GM21717 (cell line): ENCODE results near the gene MDP1.
A peak's percentile ranks its signal among the peaks of the same experiment; 100 is the strongest.
"Not testable (repeated sequence)": the region's sequence is repeated elsewhere in the genome, so short reads cannot be mapped to it uniquely, and the experiment has no call there.

ENCODE experiments used
- ATAC-seq: cut with Tn5 transposase; IDR thresholded peaks from one replicate; pipeline ENCODE4 v1.9.1; 2021; ENCODE audit warnings: mild to moderate bottlenecking, moderate library complexity; ENCODE audit not compliant: unreplicated experiment

MDP1 gene

DNA sequence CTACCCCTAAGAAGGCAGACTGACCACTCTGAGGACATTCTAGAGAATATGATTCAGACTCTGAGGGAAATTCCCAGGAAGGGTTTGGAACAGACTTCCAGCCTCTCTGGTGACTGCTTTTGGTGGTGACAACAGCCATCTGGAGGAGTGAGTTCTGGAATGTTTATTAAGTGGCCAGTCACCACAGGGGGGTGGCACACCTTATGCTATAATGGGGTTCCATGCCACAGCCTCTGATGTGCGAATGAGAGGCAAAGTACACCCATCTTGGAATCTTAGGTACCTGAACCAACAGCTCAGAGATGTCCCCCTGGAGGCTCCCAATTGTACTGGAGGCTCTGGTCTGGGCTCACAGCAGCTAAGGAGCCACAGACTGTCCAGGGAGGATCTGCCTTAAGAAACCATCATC is 36.0 kb upstream of the MDP1 start:
- no peak for ATAC-seq

DNA sequence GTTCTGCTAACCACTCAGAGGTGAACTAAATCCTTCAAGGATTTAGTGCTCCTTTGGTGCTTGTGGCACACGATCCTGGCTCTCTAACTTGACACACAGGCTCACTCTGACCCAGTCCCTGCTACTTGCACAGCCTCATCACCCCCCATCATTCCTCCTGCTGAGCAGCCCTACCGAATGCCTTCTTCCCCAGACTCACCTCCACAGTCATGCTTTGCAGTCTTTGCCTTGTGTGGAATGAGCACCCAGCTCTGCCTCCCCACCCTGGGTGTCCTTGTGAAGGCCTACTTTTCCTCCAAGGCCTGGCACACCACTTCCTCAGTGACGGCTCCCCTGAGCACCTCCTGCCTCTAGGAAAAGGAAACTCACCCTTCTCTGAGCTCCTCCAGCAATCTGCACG is 34.5 kb upstream of the MDP1 start:
- ATAC-seq = no peak

DNA sequence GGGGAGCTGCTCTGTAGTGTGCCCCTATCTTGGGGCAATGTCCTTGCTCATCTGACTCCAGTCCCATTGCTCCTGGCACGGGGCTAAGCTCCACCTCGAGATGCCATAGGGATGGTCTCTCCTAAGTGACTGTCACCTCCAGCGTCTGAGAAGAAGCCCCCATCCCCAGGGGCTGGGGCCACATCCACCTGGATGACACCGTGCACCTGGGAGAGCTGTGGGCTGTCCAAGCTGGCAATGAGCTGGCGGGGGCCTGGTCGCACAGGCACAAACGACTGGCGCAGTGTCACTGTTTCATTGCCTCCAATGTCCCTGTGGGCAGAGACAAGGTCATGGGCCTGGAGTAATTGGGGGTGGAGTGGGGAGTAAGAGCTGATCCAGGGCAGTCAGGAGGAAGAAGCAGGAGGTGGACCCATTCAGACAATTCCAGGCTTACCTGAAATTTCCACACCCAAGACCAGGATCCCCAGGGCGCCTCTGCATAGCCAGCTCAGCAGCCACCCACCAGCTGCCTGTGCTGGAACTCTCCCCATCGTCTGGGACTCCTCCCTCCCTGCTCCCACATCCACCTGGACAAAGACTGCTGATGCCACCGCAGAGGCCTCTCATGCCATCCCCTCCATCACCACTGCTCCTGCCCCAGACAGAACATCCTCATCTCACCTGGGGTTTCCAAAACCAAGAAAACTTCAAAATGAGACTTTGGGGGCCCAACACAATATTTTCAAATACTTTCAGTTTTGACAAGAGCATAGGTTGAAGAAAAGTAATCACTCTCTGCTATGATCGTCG is 33.6 kb upstream of the MDP1 start:
- no peak for ATAC-seq

DNA sequence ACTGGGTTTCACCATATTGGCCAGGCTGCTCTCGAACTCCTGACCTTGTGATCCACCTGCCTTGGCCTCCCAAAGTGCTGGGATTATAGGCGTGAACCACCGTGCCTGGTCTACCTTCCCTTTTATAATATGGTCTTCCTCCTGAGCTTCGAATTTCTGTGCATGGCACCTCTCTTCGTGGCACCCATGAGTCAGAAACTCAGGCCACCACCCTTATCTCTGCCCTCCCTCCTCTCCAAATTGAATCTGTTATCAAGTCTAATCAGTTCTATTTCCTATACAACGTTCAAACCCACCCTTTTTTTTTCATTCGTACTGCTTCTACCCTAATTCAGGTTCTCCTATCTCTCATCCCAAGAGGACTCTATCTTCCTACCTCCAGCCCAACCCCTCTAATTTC is 31.6 kb upstream of the MDP1 start:
- no peak for ATAC-seq

DNA sequence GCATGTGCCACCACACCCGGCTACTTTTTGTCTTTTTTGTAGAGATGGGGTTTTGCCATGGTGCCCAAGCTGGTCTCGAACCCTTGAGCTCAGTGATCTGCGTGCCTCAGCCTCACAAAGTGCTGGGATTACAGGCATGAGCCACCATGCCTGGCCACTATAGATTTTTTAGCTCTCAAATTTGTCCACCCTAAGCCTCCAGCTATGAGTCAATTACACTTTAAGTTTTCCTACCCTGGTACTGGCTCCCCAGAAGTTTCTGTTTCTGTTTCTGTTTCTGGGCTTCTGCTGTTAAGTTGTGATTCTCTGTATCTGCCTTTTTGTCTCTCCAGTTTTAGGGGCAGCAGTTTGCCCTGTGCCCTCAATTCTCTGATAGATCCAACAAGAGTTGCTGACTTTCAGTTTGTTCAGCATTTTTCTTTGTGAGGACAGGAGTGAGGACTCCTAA is 30.9 kb upstream of the MDP1 start:
- ATAC-seq = no peak

DNA sequence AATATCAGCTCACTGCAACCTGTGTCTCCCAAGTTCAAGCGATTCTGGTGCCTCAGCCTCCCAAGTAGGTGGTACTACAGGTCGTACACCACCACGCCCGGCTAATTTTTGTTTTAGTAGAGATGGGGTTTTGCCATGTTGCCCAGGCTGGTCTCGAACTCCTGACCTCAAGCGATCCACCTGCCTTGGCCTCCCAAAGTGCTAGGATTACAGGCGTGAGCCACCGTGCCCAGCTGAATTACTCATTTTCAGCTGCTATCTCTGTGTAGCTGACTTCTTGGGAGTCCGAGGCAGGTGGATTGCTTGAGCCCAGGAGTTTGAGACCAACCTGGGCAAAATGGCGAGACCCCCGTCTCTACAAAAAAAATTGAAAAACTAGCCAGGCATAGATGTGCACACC is 29.5 kb upstream of the MDP1 start:
- ATAC-seq = not testable (repeated sequence)

DNA sequence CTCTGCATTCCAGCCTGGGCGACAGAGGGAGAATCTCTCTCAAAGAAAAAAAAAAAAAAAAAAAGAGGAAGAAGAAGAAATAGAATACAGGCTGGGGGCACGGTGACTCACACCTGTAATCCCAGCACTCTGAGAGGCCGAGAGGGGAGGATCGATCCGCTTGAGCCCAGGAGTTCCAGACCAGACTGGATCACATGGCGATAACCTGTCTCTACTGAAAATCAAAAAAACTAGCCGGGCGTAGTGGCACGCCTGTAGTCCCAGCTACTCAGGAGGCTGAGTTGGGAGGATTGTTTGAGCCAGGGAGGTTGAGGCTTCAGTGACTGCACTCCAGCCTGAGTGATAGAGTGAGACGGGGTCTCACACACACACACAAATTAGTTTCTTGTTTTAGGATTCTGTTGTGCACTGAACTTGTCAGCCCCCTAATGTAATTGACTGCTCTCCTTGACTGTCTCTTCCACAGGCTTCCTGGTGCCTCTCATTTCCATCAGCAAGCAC is 27.5 kb upstream of the MDP1 start:
- ATAC-seq = no peak

DNA sequence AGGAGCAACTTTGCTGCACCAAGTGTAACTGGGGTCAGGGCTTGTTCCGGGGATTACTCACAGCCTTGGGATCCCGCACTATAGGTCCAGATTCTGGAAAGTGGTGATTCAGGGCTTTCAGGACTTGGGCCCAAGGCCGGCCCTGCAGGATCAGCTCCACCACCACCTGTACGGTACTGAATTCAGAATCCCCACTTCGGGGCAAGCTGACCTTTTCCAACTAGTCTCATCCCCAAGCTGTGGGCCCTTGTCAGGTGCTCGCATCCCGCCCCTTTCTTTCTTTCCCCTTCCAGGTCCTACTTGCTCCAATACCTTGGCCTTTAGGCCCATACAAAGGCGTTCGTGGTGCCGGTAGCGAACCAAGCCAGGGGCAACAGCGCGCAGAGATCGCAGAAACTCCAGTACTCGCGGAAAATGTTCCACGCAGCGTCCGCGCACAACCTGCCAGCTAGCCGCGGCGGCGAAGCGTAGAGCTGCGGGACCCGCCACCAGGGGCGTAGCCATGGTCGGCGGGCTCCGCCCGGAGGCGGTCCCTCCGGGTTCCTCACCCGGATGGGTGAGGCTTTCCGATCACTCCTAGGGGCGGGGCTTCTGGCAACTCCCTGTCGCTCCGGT is 26.1 kb upstream of the MDP1 start:
- ATAC-seq = peak; percentile 77

DNA sequence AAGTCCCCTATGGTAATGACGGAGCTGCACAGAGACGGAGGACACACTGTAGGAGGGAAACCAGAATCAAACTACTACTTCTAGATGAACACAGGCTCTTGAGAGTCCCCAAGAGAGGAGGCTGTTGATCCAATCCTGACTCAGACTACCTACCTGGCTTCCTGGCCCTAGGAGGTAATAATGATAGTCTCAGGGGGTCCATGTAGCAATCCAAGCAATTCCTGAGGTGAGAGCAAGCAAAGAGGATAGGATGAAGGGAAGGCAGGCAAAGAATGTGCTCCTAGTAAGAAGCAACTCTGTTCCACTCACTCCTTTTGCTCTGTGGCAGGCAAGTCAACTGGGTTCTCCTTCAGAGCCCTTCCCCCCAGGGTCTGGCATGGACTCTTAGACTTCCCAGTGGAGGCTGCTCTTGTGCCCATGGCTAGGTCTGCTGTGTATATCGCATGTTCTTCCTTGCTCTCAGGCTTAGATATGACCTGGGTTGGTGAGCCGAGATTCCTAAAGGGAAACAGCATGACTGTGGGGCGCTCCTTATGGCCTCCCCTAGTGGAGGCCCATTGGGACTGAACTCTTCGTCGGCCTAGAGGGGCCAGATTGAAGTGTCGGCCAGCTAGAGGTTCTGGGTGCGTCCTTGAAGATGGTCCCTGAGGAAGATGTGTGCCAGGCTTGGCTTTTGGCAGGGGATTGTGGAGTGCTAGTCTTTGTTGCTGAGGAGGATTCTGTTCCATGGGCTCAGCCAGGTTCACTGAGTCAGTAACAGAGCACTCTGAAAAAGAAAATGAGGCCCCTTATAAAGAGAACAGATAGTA is 24.4 kb upstream of the MDP1 start:
- ATAC-seq = no peak

DNA sequence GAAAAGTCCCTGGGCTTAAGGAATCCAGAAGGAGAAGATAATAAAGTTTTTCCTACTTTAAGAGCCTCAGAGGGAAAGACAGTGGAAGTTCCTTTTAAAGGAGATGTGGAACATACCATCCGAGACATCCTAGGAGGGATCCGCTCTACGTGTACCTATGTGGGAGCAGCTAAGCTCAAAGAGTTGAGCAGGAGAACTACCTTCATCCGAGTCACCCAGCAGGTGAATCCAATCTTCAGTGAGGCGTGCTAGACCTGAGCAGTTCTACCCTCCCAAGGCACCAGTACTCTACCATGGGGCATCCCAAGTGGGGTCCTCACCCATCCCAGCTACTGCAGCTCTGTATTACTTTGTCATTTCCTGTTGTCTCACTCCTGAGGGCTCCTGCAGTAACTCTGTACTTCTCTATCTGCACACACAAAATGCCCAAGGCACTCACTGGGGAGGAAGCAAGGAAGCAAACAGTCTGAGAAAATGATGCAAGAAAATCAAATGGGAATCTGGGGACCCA is 22.7 kb upstream of the MDP1 start:
- ATAC-seq = no peak

DNA sequence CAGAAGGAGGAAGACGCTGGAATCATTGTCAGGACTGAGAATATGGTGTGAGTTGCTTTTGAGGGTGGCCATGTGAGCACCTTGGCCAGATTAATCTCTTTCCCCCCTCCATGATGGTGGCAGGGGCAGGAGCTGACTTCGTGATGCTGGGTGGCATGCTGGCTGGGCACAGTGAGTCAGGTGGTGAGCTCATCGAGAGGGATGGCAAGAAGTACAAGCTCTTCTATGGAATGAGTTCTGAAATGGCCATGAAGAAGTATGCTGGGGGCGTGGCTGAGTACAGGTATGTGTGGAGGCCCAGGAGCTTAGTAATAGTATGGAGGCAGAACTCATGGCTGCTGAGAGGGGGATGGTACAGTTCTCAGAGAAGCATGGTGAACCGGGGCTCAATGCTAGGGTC is 22.3 kb upstream of the MDP1 start:
- no peak for ATAC-seq

DNA sequence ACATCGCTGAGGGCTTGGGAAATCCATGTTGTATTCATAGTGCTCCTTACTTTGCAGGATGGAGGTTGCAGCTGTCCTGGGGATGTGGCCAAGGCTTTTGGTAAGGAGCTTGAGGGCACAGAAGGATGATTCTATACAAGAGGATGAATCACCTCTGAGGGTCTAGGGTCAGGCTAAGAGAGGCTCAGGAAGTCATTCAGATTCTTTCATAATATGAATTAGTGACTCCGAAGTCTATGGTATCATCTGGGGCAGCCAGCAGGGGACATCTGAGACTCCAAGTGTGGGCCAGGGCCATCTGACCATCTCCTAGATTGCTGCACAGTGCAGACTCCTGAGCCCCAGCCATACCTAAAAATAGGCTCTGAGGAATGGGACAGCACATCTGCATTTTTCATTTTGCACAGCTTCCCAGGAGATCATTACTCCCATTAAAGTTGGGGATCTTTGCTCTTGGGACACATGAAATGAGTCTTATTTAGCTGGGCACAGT is 21.6 kb upstream of the MDP1 start:
- ATAC-seq = no peak

DNA sequence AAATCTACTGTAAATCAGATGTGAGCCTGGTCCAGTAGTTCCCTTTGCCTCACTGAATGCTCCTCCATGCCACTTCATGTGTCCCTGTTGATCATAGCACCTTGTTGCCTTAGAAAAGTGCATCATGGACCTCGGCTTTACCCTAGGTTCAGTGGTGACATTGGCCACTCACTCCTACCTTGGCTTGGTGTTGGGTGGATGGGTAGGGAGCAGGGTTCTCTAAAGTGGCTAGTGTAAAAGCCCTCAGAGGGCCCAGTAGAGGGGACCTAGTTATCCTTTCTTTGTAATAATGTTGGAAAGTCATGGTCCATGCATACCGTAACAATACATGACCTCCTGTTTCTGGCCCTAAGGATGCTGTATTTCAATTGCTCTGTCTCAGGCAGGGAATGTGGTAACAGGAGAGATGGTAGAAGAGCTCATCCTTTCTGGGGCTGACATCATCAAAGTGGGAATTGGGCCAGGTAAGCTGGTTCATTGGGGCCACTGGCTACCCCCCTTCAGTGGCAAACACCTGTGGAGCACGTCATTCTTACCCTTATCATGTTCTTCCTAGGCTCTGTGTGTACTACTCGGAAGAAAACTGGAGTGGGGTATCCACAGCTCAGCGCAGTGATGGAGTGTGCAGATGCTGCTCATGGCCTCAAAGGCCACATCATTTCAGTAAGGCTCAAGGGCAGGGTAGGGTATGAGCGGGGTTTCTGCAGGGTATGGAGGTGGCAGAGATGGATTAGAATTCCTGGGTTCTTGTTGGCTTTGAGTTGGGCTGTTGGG is 21.0 kb upstream of the MDP1 start:
- ATAC-seq = no peak

DNA sequence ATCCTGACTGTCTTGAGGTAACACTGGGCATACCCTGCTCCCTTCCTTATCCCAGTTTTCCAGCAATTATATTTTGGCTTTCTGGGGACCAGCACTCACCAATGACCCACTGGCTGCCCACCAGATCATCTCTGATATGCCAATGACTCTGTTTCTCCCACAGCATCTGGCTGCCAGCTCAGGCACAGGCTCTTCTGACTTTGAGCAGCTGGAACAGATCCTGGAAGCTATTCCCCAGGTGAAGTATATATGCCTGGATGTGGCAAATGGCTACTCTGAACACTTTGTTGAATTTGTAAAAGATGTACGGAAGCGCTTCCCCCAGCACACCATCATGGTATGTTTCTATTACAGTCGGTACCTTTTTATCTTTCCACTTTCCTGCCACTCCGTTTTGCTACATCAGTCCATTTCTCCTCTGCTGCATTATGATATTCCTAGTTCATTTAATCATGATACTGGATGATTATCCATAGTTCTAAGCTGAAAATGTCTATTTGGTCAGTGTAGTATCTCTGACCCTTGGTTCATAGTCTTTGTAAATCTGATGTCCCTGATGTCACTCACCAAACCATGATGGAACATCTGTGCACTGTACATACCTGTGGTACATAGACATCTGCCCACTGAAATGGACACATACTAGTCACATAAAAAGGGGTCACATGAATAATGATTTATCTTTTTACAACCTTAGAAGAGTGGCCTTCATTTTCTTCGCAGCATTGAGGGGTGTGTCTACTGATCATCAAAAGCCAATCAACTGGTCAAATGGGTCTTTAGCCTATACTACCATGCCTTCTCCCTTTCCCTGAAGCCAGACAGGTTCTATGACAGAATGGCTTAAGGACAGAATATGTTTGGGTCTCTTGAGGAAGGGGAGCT is 20.2 kb upstream of the MDP1 start:
- ATAC-seq = no peak

DNA sequence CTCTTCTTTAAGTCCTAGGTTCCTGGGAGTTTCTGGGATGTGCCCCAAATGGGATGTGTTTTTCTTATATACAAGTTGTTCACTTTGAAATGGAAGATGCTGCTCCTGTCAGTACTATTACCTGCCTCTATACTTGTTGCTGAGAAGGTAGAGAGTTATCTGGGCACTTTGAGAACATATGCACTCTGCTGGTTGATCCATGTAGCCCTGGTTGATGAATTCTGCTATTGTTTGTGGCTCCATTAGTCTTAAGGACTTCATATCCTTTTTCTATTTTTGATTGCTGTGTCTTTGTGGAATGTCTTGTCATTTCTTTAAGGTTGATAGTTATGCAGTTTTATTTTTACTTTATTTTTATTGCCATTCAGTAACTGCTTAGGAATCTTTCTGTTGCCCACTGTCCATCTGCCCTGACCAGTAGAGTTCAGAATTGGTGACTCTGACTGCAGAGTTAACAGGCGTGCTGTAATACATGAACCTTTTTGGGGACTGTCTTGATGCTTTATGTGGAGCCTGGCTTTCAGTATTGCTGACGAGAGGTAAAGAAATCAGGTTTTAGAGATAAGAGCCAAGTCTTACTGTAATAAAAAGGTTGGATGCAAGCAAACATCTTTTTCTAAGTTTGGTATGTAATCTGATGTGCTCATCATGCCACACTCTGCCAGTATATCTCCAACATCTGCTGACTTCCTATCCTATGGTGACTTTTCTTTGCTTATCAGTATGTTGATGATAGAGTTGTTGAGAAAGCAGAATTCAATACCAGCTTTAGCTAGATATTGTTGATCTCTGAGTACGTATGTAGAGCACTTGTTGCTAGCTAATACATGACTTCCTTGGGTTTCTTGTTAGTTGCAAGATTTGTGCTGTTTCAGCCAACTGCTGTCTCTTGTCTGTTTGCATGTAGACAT is 18.5 kb upstream of the MDP1 start:
- ATAC-seq = no peak

DNA sequence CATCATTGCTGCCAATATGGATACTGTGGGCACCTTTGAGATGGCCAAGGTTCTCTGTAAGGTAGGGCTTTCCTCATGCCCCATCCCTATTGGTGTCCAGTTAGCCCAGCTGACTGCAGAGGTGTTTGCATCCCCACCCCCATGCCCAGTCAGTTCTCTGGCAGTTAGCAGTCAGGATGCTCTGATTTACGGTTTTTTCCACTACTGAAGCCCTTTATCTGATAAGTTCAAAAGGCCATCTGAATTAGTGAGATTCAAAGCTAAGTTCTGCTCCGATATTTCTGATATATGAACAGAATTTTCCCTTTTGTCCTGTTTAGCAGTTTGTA is 17.6 kb upstream of the MDP1 start:
- ATAC-seq = no peak

DNA sequence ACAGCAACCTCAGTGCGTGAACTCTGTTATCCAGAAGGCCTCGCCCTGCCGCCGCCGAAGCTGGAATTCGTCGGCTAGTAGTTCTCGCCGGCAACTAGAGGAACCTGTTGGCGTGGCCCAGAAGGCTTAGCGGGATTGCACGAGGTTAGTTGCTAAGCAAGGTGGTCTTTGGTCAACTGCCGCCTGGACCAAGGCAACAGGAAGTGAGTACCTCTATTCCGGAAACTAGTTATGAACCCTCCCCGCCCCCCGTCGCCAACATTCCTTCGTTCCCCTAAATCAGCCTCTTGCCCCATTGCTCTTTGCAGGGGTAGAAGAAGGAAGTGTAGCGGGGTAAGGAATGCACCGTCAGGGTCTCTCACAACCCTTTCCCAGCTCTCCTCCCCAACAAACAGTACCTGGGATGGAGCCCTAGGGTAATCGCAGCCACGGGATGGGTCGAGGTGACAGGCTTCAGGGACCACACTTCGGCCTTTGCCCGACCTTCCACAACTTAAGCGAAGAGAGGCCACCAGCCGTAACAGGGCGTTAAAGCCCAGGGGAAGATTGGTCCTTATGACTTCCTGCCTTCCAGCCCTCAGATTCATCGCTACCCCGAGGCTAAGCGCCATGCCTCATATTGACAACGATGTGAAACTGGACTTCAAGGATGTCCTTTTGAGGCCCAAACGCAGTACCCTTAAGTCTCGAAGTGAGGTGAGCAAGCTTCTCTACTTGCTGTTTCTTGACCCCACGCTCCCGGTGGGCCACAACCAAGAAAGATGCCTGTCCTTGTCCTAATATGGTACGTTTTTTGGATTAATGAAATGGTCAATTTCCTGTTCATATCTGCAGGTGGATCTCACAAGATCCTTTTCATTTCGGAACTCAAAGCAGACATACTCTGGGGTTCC is 17.0 kb upstream of the MDP1 start, which contains the start of gene GMPR2:
GMPR2 (plus strand) TSS at position 285 of the 893 bp plus-strand sequence; CDS start at position 610, 325 bp downstream.
- ATAC-seq = peak; percentile 47
